DND-41 (cell line): Measurements from ENCODE around the gene CENPA.
A peak's percentile ranks its signal among the peaks of the same experiment; 100 is the strongest.

ENCODE experiments used
- ATAC-seq: fragments of 200-7000 bp; cut with Tn5 transposase; 3 replicates; pipeline ENCODE4 v1.9.1; 2021; ENCODE audit warnings: low read depth; ENCODE audit not compliant: insufficient read depth
- DNase-seq: peaks from one replicate; pipeline ENCODE4 v3.0.0-alpha.2; 2020
- H2AFZ ChIP-seq: 2 replicates; pipeline ENCODE4 v1.6.0; 2012; ENCODE audit warnings: low read depth, low read length
- H3K27ac ChIP-seq: 2 replicates; pipeline ENCODE4 v1.5.1; 2012; ENCODE audit warnings: low read length, inconsistent platforms
- H3K27me3 ChIP-seq: fragments of 200-600 bp; sonication (generic); 2 replicates; pipeline ENCODE4 v1.6.0; 2012; ENCODE audit warnings: low read length, mild to moderate bottlenecking, inconsistent platforms; ENCODE audit not compliant: insufficient read depth, poor library complexity
- H3K36me3 ChIP-seq: 2 replicates; pipeline ENCODE4 v1.5.1; 2012; ENCODE audit warnings: low read length, inconsistent platforms; ENCODE audit not compliant: insufficient read depth
- H3K4me1 ChIP-seq: 2 replicates; pipeline ENCODE4 v1.5.1; 2012; ENCODE audit warnings: mild to moderate bottlenecking, low read length; ENCODE audit not compliant: insufficient read depth
- H3K4me2 ChIP-seq: 2 replicates; pipeline ENCODE4 v1.6.0; 2012; ENCODE audit warnings: mild to moderate bottlenecking, moderate library complexity, low read length, inconsistent platforms; ENCODE audit not compliant: insufficient read depth
- H3K4me3 ChIP-seq, 2 experiments: fragments of 200-600 bp in 1 of 2; shearing (Covaris generic) in 1 of 2; 2 replicates each; pipeline ENCODE4 v1.5.1; 2012 to 2016; ENCODE audit warnings: inconsistent platforms in 2 of 2, low read length in 2 of 2, mild to moderate bottlenecking in 2 of 2, low read depth in 1 of 2, moderate library complexity in 1 of 2
- H3K79me2 ChIP-seq: 2 replicates; pipeline ENCODE4 v1.6.0; 2012; ENCODE audit warnings: low read length, inconsistent platforms; ENCODE audit not compliant: insufficient read depth
- H3K9ac ChIP-seq: 2 replicates; pipeline ENCODE4 v1.6.0; 2012; ENCODE audit warnings: low read depth, mild to moderate bottlenecking, inconsistent platforms, low read length, moderate library complexity
- H3K9me3 ChIP-seq: 2 replicates; pipeline ENCODE4 v1.5.1; 2012; ENCODE audit warnings: low read length, moderate library complexity, mild to moderate bottlenecking, inconsistent platforms; ENCODE audit not compliant: insufficient read depth, severe bottlenecking
- H4K20me1 ChIP-seq: 2 replicates; pipeline ENCODE4 v1.6.0; 2012; ENCODE audit warnings: low read length; ENCODE audit not compliant: insufficient read depth
- EZH2 ChIP-seq: IDR thresholded peaks from 3 replicates; pipeline ENCODE4 v1.6.1; 2012; ENCODE audit warnings: borderline replicate concordance, low read depth, mild to moderate bottlenecking, moderate library complexity, low read length, inconsistent platforms; ENCODE audit not compliant: severe bottlenecking
- TF ChIP-seq, protein P1 (sequence below): IDR thresholded peaks from 2 replicates; pipeline ENCODE4 v1.5.1; 2012; ENCODE audit warnings: borderline replicate concordance, low read length, moderate library complexity, mild to moderate bottlenecking; ENCODE audit not compliant: poor library complexity, severe bottlenecking; ENCODE audit errors: extremely low read depth

The CENPA gene

DNA sequence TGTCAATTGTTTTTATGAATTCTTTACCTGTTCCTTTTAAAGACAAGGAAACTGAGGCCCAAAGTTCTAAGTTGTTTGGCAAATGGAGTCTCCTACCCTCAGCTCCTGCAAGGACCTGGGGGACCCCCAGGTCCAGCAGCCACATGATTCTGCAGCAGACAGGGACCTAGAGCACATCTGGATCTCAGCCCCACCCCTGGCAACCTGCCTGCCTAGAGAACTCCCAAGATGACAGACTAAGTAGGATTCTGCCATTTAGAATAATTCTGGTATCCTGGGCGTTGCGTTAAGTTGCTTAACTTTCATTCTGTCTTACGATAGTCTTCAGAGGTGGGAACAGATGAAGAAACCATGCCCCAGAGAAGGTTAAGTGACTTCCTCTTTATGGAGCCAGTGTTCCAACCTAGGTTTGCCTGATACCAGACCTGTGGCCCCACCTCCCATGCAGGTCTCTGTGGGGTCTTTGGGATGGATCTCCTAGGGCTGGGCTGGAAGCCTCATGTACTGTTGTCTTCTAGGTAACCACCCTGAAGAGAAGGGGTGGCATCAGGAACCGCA, 5.6 kb upstream of the CENPA start:
- Histone ChIP-seq H3K4me2 (no peak overlapping the region), H2AFZ (no peak overlapping the region), H4K20me1 (peaks cover 11% of the 10 kb centered on the region), H3K4me3 (no peak overlapping the region), H3K27ac (no peak overlapping the region), H3K36me3 (peaks cover 54% of the 10 kb centered on the region), H3K9me3 (no peaks in the 10 kb centered on the region), H3K27me3 (no peaks in the 10 kb centered on the region), H3K4me1 (peaks cover 8% of the 10 kb centered on the region), H3K79me2 (no peaks in the 10 kb centered on the region), H3K9ac (no peak overlapping the region)
- DNase-seq (no peak), ATAC-seq (no peak)
- no peak for TF ChIP-seq EZH2
- TF ChIP-seq, protein P1, sequence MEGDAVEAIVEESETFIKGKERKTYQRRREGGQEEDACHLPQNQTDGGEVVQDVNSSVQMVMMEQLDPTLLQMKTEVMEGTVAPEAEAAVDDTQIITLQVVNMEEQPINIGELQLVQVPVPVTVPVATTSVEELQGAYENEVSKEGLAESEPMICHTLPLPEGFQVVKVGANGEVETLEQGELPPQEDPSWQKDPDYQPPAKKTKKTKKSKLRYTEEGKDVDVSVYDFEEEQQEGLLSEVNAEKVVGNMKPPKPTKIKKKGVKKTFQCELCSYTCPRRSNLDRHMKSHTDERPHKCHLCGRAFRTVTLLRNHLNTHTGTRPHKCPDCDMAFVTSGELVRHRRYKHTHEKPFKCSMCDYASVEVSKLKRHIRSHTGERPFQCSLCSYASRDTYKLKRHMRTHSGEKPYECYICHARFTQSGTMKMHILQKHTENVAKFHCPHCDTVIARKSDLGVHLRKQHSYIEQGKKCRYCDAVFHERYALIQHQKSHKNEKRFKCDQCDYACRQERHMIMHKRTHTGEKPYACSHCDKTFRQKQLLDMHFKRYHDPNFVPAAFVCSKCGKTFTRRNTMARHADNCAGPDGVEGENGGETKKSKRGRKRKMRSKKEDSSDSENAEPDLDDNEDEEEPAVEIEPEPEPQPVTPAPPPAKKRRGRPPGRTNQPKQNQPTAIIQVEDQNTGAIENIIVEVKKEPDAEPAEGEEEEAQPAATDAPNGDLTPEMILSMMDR: no peak

DNA sequence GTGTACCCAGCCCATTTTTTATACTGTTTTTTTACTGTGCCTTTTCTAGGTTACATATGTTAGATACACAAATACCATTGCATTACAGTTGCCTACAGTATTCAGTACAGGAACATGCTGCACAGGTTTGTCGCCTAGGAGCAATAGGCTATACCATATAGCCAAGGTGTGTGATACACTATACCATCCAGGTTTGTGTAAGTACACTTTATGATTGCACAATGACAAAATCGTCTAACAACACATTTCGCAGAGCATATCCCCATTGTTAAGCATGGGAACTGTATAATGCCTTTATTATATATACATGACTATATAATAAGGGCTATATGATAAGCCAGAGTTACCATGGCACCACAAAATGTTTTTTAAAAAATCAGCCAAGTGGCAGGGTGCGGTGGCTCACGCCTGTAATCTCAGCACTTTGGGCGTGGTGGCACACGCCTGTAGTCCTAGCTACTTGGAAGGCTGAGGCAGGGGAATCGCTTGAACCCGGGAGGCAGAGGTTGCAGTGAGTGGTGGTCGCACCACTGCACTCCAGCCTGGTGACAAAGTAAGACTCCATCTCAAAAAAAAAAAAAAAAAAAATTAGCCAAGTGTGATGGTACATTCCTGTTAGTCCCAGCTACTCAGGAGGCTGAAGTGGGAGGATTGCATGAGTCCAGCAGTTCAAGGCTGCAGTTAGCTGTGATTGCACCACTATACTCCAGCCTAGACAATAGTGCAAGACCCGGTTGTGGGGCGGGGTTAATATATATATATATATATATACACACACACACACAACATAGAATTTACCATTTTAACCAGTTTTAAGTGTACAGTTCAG, 2.8 kb upstream of the CENPA start:
- peaks cover 41% of the 10 kb centered on the region for H3K36me3 ChIP-seq
- no peak overlapping the region for H3K4me3 ChIP-seq
- ATAC-seq: no peak
- no peak for TF ChIP-seq EZH2
- TF ChIP-seq, protein P1: no peak
- no peak overlapping the region for H3K4me2 ChIP-seq
- DNase-seq: no peak
- H3K9me3 ChIP-seq: no peaks in the 10 kb centered on the region
- 0 out of 2 replicates have a peak, but pooled peaks cover 3% of the 10 kb centered on the region for H4K20me1 ChIP-seq
- no peak overlapping the region for H3K9ac ChIP-seq
- peaks cover 23% of the 10 kb centered on the region for H3K79me2 ChIP-seq
- no peak overlapping the region for H2AFZ ChIP-seq
- H3K4me1 ChIP-seq: peaks cover 25% of the 10 kb centered on the region
- H3K27me3 ChIP-seq: no peaks in the 10 kb centered on the region
- H3K27ac ChIP-seq: no peak overlapping the region

DNA sequence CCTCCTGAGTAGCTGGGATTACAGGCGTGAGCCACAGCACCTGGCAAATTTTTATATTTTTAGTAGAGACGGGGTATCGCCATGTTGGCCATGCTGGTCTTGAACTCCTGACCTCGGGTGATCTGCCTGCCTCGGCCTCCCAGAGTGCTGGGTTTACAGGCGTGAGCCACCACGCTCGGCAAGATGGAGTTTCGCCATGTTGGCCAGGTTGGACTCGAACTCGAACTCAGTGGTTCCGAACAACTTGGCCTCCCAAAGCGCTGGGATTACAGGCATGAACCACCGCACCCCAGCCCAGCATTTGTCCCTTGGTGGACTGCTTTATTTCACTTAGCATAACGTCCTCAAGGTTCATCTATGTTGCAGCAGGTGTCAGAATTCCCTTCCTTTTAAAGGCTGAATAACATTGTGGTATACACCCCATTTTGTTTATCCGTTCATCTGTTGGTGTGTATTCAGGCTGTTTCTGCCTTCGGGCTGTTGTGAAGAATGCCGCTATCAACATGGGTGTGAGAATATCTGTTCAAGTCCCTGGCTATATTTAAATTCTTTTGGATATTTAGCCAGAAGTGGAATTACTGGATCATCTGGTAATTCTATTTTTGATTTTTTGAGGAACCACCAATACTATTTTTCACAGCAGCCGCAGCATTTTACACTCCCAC, 1.2 kb upstream of the CENPA start:
- H3K79me2 ChIP-seq: peaks cover 40% of the 10 kb centered on the region
- H2AFZ ChIP-seq: peak overlapping the region; percentile 91
- no peaks in the 10 kb centered on the region for H3K27me3 ChIP-seq
- peak overlapping the region; percentile 85 for H3K4me2 ChIP-seq
- peak overlapping the region; percentile 61 for H3K9ac ChIP-seq
- H4K20me1 ChIP-seq: peaks cover 16% of the 10 kb centered on the region; the same call in 1 of the 2 replicates
- no peak for DNase-seq
- TF ChIP-seq, protein P1: no peak
- no peak for TF ChIP-seq EZH2
- H3K27ac ChIP-seq: peak overlapping the region; percentile 93
- H3K4me3 ChIP-seq: peak overlapping the region; percentile 19 to 66; a peak in 3 of 4 replicates
- peaks cover 43% of the 10 kb centered on the region for H3K36me3 ChIP-seq
- ATAC-seq: no peak
- H3K4me1 ChIP-seq: peaks cover 41% of the 10 kb centered on the region
- no peaks in the 10 kb centered on the region for H3K9me3 ChIP-seq
